Testis (tissue), 3 donors: ENCODE results near the gene SUDS3. TPM values are rescaled to one million over a fixed set of nuclear protein-coding genes. Genes with fewer than 3 reads are reported as not detected.
"Not testable (repeated sequence)": the region's sequence is repeated elsewhere in the genome, so short reads cannot be mapped to it uniquely, and the experiment has no call there.

Source experiments
- DNase-seq: peaks from one replicate; pipeline ENCODE4 v3.0.0-alpha.2; 2019
- H3K27ac ChIP-seq, 2 donors: fragments of 200-600 bp; sonication (generic); one replicate each; pipeline ENCODE4 v1.5.1; 2019
- H3K27me3 ChIP-seq: fragments of 200-600 bp; sonication (generic); one replicate; pipeline ENCODE4 v1.5.1; 2019
- H3K36me3 ChIP-seq: fragments of 200-600 bp; sonication (generic); one replicate; pipeline ENCODE4 v1.5.1; 2017; ENCODE audit warnings: low read depth; ENCODE audit errors: missing control alignments
- H3K4me1 ChIP-seq: fragments of 200-600 bp; sonication (generic); one replicate; pipeline ENCODE4 v1.5.1; 2019
- H3K4me3 ChIP-seq, 2 donors: fragments of 200-600 bp; sonication (generic); one replicate each; pipeline ENCODE4 v1.5.1; 2017 to 2019
- H3K9me3 ChIP-seq: fragments of 200-600 bp; sonication (generic); one replicate; pipeline ENCODE4 v1.5.1; 2017
- POLR2A ChIP-seq: fragments of 450-650 bp; IDR thresholded peaks from one replicate; pipeline ENCODE4 v1.6.1; 2017; ENCODE audit warnings: antibody characterized with exemption, mild to moderate bottlenecking, moderate library complexity
- WGBS, 2 donors: methylation state at CpG; one replicate each; pipeline ENCODE4 v1.1.5; 2018; 5-methylcytosine and 5-hydroxymethylcytosine counted together
- intact Hi-C: fragments of 100-400 bp; cut with DNase I; formaldehyde crosslinking; loops from one replicate; pipeline ENCODE4 v1.15.1; 2023; ENCODE audit warnings: low total_unique reads
- polyA plus RNA-seq: library from polyadenylated mRNA; stranded (reverse); fragments of 350-450 nt; fragmentation: Illumina TruSeq; extraction: RNeasy Lipid Tissue Mini Kit (QIAGEN cat#74804); gene quantifications from one replicate; pipeline ENCODE4 v1.2.3, GENCODE V29; 2014; ENCODE audit warnings: low read depth, low replicate concordance; ENCODE audit not compliant: insufficient read depth
- total RNA-seq, 2 donors: library from RNA; depleted of rRNA; stranded (reverse); fragments of >200 nt; gene quantifications; one replicate each; pipeline ENCODE4 v1.2.3, GENCODE V29; 2016
- TF ChIP-seq, protein P1 (sequence below), 3 experiments: fragments of 450-650 bp in 2 of 3; fragments of 200-600 bp in 1 of 3; sonication (generic) in 1 of 3; IDR thresholded peaks; one replicate each; pipeline ENCODE4 v1.5.1; 2016 to 2019; ENCODE audit warnings: antibody characterized with exemption in 3 of 3, mild to moderate bottlenecking in 2 of 3, moderate library complexity in 1 of 3

The SUDS3 gene
- total and polyA plus RNA-seq, 3 donors from 2014 or later, result 42.3 to 89.1 (median 73.1) TPM

DNA sequence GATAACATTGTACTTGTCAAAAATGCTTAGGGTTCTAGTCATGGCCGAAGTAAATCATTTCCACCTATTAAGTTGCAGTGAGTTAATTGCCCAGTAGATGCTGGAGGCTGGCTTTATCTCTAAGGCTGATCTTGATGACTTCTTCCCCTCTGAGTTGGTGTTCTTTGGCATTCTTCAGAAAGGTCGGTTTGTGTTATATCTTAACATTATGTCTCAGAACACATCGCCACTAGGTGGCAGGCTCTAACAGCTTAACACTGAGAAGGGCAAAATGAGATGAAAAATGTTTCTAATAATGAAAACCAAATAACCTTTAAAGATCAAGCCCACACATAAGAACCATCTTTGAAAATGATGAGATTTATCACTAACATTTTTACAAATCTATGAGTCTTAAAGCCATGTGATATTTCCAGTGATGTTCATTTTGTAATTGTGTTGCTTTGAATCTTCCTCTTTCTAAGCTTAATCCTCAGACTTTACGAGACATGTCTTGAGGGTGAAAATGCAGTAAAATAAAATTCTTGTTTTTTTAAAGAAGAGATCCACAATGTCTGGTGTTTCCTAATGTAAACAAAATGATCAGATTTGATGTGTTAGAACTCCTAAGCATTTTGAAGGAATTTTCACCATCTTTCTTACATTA lies 28.6 kb downstream of the SUDS3 start:
- DNase-seq, result peak; percentile 87
- no peak overlapping the region for H3K27ac ChIP-seq
- TF ChIP-seq POLR2A, result no peak
- TF ChIP-seq, protein P1, sequence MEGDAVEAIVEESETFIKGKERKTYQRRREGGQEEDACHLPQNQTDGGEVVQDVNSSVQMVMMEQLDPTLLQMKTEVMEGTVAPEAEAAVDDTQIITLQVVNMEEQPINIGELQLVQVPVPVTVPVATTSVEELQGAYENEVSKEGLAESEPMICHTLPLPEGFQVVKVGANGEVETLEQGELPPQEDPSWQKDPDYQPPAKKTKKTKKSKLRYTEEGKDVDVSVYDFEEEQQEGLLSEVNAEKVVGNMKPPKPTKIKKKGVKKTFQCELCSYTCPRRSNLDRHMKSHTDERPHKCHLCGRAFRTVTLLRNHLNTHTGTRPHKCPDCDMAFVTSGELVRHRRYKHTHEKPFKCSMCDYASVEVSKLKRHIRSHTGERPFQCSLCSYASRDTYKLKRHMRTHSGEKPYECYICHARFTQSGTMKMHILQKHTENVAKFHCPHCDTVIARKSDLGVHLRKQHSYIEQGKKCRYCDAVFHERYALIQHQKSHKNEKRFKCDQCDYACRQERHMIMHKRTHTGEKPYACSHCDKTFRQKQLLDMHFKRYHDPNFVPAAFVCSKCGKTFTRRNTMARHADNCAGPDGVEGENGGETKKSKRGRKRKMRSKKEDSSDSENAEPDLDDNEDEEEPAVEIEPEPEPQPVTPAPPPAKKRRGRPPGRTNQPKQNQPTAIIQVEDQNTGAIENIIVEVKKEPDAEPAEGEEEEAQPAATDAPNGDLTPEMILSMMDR (IDR thresholded peaks at IDR 0.05), result peak; percentile 64 to 69 (median 66)
- WGBS, 2 donors, result 59 to 61% methylated on average over 4 of the region's 4 CpGs
- intact Hi-C loops, result no loop called here
- no peaks in the 10 kb centered on the region for H3K36me3 ChIP-seq
- H3K4me3 ChIP-seq, result no peak overlapping the region
- no peaks in the 10 kb centered on the region for H3K27me3 ChIP-seq
- no peaks in the 10 kb centered on the region for H3K9me3 ChIP-seq
- H3K4me1 ChIP-seq, result no peaks in the 10 kb centered on the region

DNA sequence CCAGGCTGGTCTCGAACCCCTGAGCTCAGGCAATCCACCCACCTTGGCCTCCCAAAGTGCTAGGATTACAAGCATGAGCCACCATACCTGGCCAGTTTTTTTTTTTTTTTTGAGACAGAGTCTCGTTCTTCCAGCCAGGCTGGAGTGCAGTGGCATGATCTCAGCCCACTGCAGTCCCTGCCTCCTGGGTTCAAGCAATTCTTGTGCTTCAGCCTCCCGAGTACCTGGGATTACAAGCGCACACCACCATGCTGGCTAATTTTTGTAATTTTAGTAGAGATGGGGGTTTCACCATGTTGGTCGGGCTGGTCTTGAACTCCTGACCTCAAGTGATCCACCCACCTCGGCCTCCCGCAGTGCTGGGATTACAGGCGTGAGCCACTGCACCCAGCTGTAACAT lies 31.9 kb downstream of the SUDS3 start:
- intact Hi-C loops, H3K36me3 ChIP-seq, H3K4me1 ChIP-seq, H3K27ac ChIP-seq, H3K4me3 ChIP-seq, H3K27me3 ChIP-seq, DNase-seq, H3K9me3 ChIP-seq: not testable (repeated sequence)
- 82 to 91% methylated on average over 8 of the region's 8 CpGs for WGBS, 2 donors

DNA sequence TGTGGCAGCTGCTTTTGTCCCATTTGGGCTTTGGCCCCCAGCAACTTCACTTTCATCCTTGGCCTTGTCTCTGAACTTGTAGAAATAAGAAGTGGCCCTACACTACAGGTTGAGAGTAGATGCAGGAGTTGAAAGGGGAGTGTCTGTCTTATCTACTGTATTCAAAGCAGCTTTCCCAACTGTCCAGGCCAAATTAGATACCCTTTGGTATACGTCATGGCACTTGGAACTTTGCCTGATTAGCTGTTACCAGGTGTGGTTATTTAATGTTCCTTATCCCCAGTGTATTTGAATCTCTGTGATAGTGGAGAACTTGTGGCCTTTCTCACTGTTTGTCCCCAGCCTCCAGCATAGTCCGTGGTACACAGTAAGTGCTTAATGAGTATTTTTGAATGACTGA lies 33.5 kb downstream of the SUDS3 start:
- DNase-seq, result no peak
- intact Hi-C loops, result no loop called here
- H3K9me3 ChIP-seq, result no peaks in the 10 kb centered on the region
- no peak overlapping the region for H3K4me3 ChIP-seq
- H3K36me3 ChIP-seq, result no peaks in the 10 kb centered on the region
- 82 to 85% methylated on average over 2 of the region's 2 CpGs for WGBS, 2 donors
- no peaks in the 10 kb centered on the region for H3K4me1 ChIP-seq
- TF ChIP-seq POLR2A, result no peak
- TF ChIP-seq, protein P1 (IDR thresholded peaks at IDR 0.05), result no peak
- no peak overlapping the region for H3K27ac ChIP-seq
- no peaks in the 10 kb centered on the region for H3K27me3 ChIP-seq

DNA sequence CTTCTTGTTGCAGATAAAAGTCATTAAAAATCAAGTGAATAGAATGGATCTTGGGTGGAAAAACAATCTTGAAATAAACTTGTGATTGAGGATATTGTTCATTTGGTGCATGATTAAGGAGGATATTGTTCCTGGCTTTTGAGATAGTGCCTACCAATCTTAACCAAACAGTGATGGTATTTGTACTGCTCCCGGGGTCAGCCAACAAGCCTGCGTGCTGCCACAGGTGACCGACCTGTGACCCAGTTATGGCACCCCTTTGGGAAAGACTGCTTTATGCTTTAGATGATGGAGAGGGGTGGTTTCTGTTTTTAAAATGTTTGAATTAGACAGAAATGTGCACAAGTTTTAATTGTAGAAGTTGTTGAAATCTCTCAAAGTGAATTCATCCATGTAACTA lies 41.6 kb downstream of the SUDS3 start:
- no peaks in the 10 kb centered on the region for H3K4me1 ChIP-seq
- H3K4me3 ChIP-seq, result no peak overlapping the region
- H3K36me3 ChIP-seq, result no peaks in the 10 kb centered on the region
- no peaks in the 10 kb centered on the region for H3K9me3 ChIP-seq
- DNase-seq, result no peak
- WGBS, 2 donors, result 94 to 100% methylated on average over 3 of the region's 3 CpGs
- no peaks in the 10 kb centered on the region for H3K27me3 ChIP-seq
- TF ChIP-seq, protein P1 (IDR thresholded peaks at IDR 0.05), result no peak
- no peak for TF ChIP-seq POLR2A
- intact Hi-C loops, result no loop called here
- H3K27ac ChIP-seq, result no peak overlapping the region

DNA sequence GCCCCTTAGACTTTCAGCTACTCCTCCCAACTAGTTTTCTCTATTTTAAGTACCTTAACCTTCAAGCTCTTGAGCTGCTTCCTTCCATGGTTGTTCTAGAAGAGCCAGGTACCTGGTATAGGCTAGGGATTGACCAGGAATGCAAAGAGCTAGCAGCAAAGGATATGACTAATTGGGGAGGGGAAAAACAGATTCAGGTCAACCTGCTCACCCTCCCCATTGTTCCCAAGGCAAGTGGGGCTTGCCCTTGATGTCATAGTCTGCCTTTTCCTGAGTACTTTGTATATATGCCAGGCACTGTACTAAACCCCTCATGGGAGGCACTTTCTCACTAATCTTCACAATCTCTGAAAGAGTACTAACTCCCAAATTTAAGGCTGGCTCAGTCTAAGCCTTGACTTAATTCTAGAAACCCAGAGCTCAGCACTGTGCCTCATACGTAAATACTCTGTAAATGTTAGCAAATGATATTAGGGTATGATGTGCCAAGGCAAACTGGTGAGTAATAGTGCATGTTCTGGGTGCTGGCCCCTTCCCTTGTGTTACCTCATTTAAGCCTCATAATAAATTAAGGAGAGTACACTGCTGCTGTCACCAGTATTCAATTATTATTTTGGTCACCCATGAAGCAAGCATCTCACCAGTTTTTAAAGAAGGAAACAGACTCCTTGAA lies 42.2 kb downstream of the SUDS3 start:
- no peak for DNase-seq
- WGBS, 2 donors, result 89 to 93% methylated on average over 1 of the region's 1 CpG

More for the DNA sequence above, 42.2 kb downstream of the SUDS3 start:
- Histone ChIP-seq H3K27ac (no peak overlapping the region), H3K9me3 (no peaks in the 10 kb centered on the region), H3K36me3 (no peaks in the 10 kb centered on the region), H3K4me1 (no peaks in the 10 kb centered on the region), H3K27me3 (no peaks in the 10 kb centered on the region), H3K4me3 (no peak overlapping the region)
- intact Hi-C loops, result no loop called here
- TF ChIP-seq, protein P1 (IDR thresholded peaks at IDR 0.05), result no peak
- no peak for TF ChIP-seq POLR2A
